Measurements from ENCODE around the gene ADD1.

ADD1 gene

GRCh38 chr4:2822461-2823300 is 21.0 kb upstream of the ADD1 start:
- no peak for FAIRE-seq

GRCh38 chr4:2823301-2823670 is 20.4 kb upstream of the ADD1 start:
- FAIRE-seq = no peak

- no peak for FAIRE-seq
Observed at GRCh38 chr4:2823671-2824328, 19.8 kb upstream of the ADD1 start.

- no peak for FAIRE-seq
Observed at GRCh38 chr4:2824329-2824835, 19.3 kb upstream of the ADD1 start.

GRCh38 chr4:2824836-2825381 is 18.7 kb upstream of the ADD1 start:
- no peak for FAIRE-seq

- FAIRE-seq = no peak
Observed at GRCh38 chr4:2825740-2826139, 17.9 kb upstream of the ADD1 start.

- no peak for FAIRE-seq
Observed at GRCh38 chr4:2827071-2827873, 16.4 kb upstream of the ADD1 start.

GRCh38 chr4:2827874-2828751 is 15.5 kb upstream of the ADD1 start:
- no peak for FAIRE-seq

GRCh38 chr4:2828758-2829181 is 14.9 kb upstream of the ADD1 start:
- FAIRE-seq = no peak

- FAIRE-seq = no peak
Observed at GRCh38 chr4:2829321-2829932, 14.2 kb upstream of the ADD1 start.

GRCh38 chr4:2829933-2830451 is 13.7 kb upstream of the ADD1 start:
- FAIRE-seq = no peak

GRCh38 chr4:2830632-2831610 is 12.7 kb upstream of the ADD1 start:
- no peak for FAIRE-seq

- FAIRE-seq = no peak
Observed at GRCh38 chr4:2831611-2832308, 11.9 kb upstream of the ADD1 start.

- FAIRE-seq = no peak
Observed at GRCh38 chr4:2832309-2832980, 11.2 kb upstream of the ADD1 start.

GRCh38 chr4:2832981-2833670 is 10.5 kb upstream of the ADD1 start:
- no peak for FAIRE-seq

GRCh38 chr4:2833671-2834000 is 10.0 kb upstream of the ADD1 start:
- no peak for FAIRE-seq

- no peak for FAIRE-seq
Observed at GRCh38 chr4:2834001-2834921, 9.4 kb upstream of the ADD1 start.
